HepG2 (cell line): Measurements from ENCODE around the gene GLRA3. TPM values are rescaled to one million over a fixed set of nuclear protein-coding genes. Genes with fewer than 3 reads are reported as not detected.

ENCODE experiments used
- ATAC-seq: fragments of 200-7000 bp; cut with Tn5 transposase; 3 replicates; pipeline ENCODE4 v1.9.1; 2020; ENCODE audit warnings: mild to moderate bottlenecking, moderate library complexity
- Bru-seq: library from RNA; stranded (reverse); fragments of 400-500 nt; gene quantifications from one replicate; lab custom pipeline; 2021; lab: Mats Ljungman, UMichigan
- BruChase-seq, 2 experiments: library from RNA; stranded (reverse); fragments of 400-500 nt; gene quantifications; one replicate each; lab custom pipeline; 2021; lab: Mats Ljungman, UMichigan
- BruUV-seq: library from RNA; stranded (reverse); fragments of 400-500 nt; replicated peaks from 2 replicates; lab custom pipeline; 2021; lab: Mats Ljungman, UMichigan
- CTCF ChIA-PET: fragments of 300-600 bp; formaldehyde crosslinking; extraction: SDS; loops from one replicate; lab custom pipeline; 2021; ENCODE audit warnings: low total read pairs, inconsistent platforms, low intra/inter-chr PET ratio; lab: Yijun Ruan, JAX
- POLR2A ChIA-PET: fragments of 350-600 bp; sonication (Branson Sonifier 250); formaldehyde crosslinking; loops from one replicate; lab custom pipeline; 2020; ENCODE audit warnings: antibody characterized with exemption, inconsistent platforms; lab: Yijun Ruan, JAX
- DNase-seq: peaks from one replicate; pipeline ENCODE4 v3.0.0-alpha.2; 2015; ENCODE audit warnings: low spot score
- FAIRE-seq: peaks from 3 replicates; lab custom pipeline; 2011; peaks lifted over from hg19 to GRCh38; lab: Jason Lieb, UNC
- H2AFZ ChIP-seq: one replicate; pipeline ENCODE4 v1.6.1; 2011; ENCODE audit warnings: low read length, inconsistent platforms
- H3K27ac ChIP-seq: fragments of 300-600 bp; 3 replicates; pipeline ENCODE4 v1.8.0; 2011; ENCODE audit warnings: mixed run types, mild to moderate bottlenecking, mixed read lengths, low read length, inconsistent platforms; ENCODE audit not compliant: insufficient read depth; ENCODE audit errors: extremely low read length
- H3K27me3 ChIP-seq, 2 experiments: fragments of 200-600 bp in 1 of 2; 2 replicates in 1 of 2; 3 replicates in 1 of 2; pipeline versions ENCODE4 v1.6.0 to v1.8.0; 2011; ENCODE audit warnings: low read length in 2 of 2, mild to moderate bottlenecking in 2 of 2, moderate library complexity in 2 of 2, inconsistent platforms in 1 of 2; ENCODE audit not compliant: insufficient read depth in 2 of 2, control insufficient read depth in 1 of 2
- H3K36me3 ChIP-seq, 2 experiments: fragments of 200-600 bp in 1 of 2; replicated peaks in 1 of 2; 2 replicates in 1 of 2; 3 replicates in 1 of 2; pipeline versions ENCODE4 v1.5.1 to v1.8.0; 2011; ENCODE audit warnings: low read length in 2 of 2, inconsistent platforms in 1 of 2; ENCODE audit not compliant: insufficient read depth in 2 of 2, control insufficient read depth in 1 of 2
- H3K4me1 ChIP-seq: 2 replicates; pipeline ENCODE4 v1.5.1; 2012; ENCODE audit warnings: low read length, inconsistent platforms; ENCODE audit not compliant: insufficient read depth
- H3K4me2 ChIP-seq: 2 replicates; pipeline ENCODE4 v1.6.0; 2011; ENCODE audit warnings: low read depth, low read length, inconsistent platforms
- H3K4me3 ChIP-seq, 3 experiments: fragments of 200-600 bp in 1 of 3; sonication (generic), shearing (Covaris generic) in 1 of 3; replicated peaks in 1 of 3; 2 replicates each; pipeline ENCODE4 v1.5.1; 2011 to 2016; ENCODE audit warnings: low read length in 3 of 3, inconsistent platforms in 2 of 3, low read depth in 2 of 3, mild to moderate bottlenecking in 2 of 3, control low read depth in 1 of 3, mixed read lengths in 1 of 3; ENCODE audit not compliant: insufficient read depth in 1 of 3
- H3K79me2 ChIP-seq: one replicate; pipeline ENCODE4 v1.6.1; 2011; ENCODE audit warnings: low read length, inconsistent platforms; ENCODE audit not compliant: insufficient read depth
- H3K9ac ChIP-seq: 2 replicates; pipeline ENCODE4 v1.6.0; 2011; ENCODE audit warnings: mild to moderate bottlenecking, low read depth, low read length, inconsistent platforms; ENCODE audit not compliant: insufficient read depth
- H3K9me3 ChIP-seq: 2 replicates; pipeline ENCODE4 v1.5.1; 2012; ENCODE audit warnings: mild to moderate bottlenecking, low read length
- H4K20me1 ChIP-seq: 2 replicates; pipeline ENCODE4 v1.6.0; 2011; ENCODE audit warnings: inconsistent platforms, mild to moderate bottlenecking, low read length, moderate library complexity; ENCODE audit not compliant: insufficient read depth
- EHMT2 ChIP-seq: fragments of 200-600 bp; sonication (generic); IDR thresholded peaks from 2 replicates; pipeline ENCODE4 v1.7.0; 2017; ENCODE audit warnings: antibody characterized with exemption, low read depth, low read length, borderline replicate concordance
- ETV6 ChIP-seq: sonication (generic); formaldehyde crosslinking; conservative IDR thresholded peaks from 2 replicates; pipeline ENCODE4 v1.4.0; 2020; ENCODE audit warnings: missing genetic modification reagents
- HDAC2 ChIP-seq: sonication (generic); formaldehyde crosslinking; IDR thresholded peaks from 2 replicates; pipeline ENCODE4 v1.4.0; 2020; ENCODE audit warnings: missing genetic modification reagents
- MAFK ChIP-seq, 2 experiments: IDR thresholded peaks in 1 of 2; conservative IDR thresholded peaks in 1 of 2; 2 replicates each; pipeline ENCODE4 v1.6.1; 2011; ENCODE audit warnings: improper control_type of control experiment in 2 of 2, low read length in 2 of 2
- MIER2 ChIP-seq: IDR thresholded peaks from 2 replicates; pipeline ENCODE4 v1.6.1; 2016; ENCODE audit warnings: missing biosample characterization, missing genetic modification reagents
- NKX3-1 ChIP-seq: sonication (generic); formaldehyde crosslinking; IDR thresholded peaks from 2 replicates; pipeline ENCODE4 v1.5.0; 2020; ENCODE audit warnings: missing genetic modification reagents
- SALL1 ChIP-seq: sonication (generic); formaldehyde crosslinking; IDR thresholded peaks from 2 replicates; pipeline ENCODE4 v1.8.0; 2022; ENCODE audit warnings: mild to moderate bottlenecking, missing genetic modification reagents
- ZNF687 ChIP-seq: sonication (generic); formaldehyde crosslinking; IDR thresholded peaks from 2 replicates; pipeline ENCODE4 v1.5.1; 2020; ENCODE audit warnings: mild to moderate bottlenecking, missing genetic modification reagents, moderate library complexity
- WGBS: methylation state at CpG from one replicate; pipeline ENCODE4 v1.1.6; 2017; ENCODE audit warnings: low lambda C conversion rate; 5-methylcytosine and 5-hydroxymethylcytosine counted together
- in situ Hi-C: cut with HindIII; loops from 2 replicates; pipeline ENCODE4 v1.10.0; 2017; ENCODE audit warnings: low pct_unique_long_range_greater_than_20kb; ENCODE audit not compliant: extremely low pct_ligation_motif_present
- intact Hi-C: fragments of 100-400 bp; cut with micrococcal nuclease; formaldehyde crosslinking; loops from one replicate; pipeline ENCODE4 v1.10.0; 2022; ENCODE audit not compliant: unreplicated experiment
- long read RNA-seq, 2 experiments: library from RNA in 1 of 2; library from polyadenylated mRNA in 1 of 2; stranded (forward) in 1 of 2; unstranded in 1 of 2; transcript quantifications; one replicate each; pipeline ENCODE4 v2.0.0, GENCODE V29; 2019 to 2022
- polyA minus RNA-seq, 3 experiments: library from RNA; depleted of rRNA, polyadenylated mRNA; stranded (reverse); fragments of >200 nt; gene quantifications; 2 replicates each; pipeline ENCODE4 v1.2.3, GENCODE V29; 2011; ENCODE audit warnings: low replicate concordance in 1 of 3
- polyA plus RNA-seq, 8 experiments: library from polyadenylated mRNA; depleted of rRNA in 3 of 8; stranded (reverse) in 7 of 8; unstranded in 1 of 8; fragments of >200 nt; fragmentation: Illumina TruSeq in 4 of 8; extraction: Trizol in 4 of 8; gene quantifications; 2 replicates each; pipeline versions ENCODE4 v1.2.1 to v1.2.3, GENCODE V29; 2011 to 2016; ENCODE audit warnings: low read depth in 4 of 8, missing spikeins in 1 of 8, mixed read lengths in 1 of 8; ENCODE audit not compliant: insufficient read depth in 1 of 8
- total RNA-seq, 5 experiments: library from RNA; depleted of rRNA; stranded (reverse); fragments of >200 nt; fragmentation: Illumina TruSeq; extraction: Trizol; gene quantifications; 2 replicates each; pipeline ENCODE4 v1.2.3, GENCODE V29; 2016; ENCODE audit warnings: low read depth in 1 of 5
- TF ChIP-seq, protein P1 (sequence below), 2 experiments: IDR thresholded peaks; 2 replicates each; pipeline ENCODE4 v1.6.1; 2011 to 2012; ENCODE audit warnings: low read length in 2 of 2, borderline replicate concordance in 1 of 2, low read depth in 1 of 2, mild to moderate bottlenecking in 1 of 2, moderate library complexity in 1 of 2

GLRA3 gene
- not detected in 2 replicates for total RNA-seq (2016; rRNA removed; fragmentation: Illumina TruSeq; extraction: Trizol)
- not detected in 2 replicates for total RNA-seq (2016; cell fraction: cytosol; rRNA removed; fragmentation: Illumina TruSeq; extraction: Trizol; ENCODE audit: low read depth)
- not detected in 2 replicates for total RNA-seq (2016; cell fraction: insoluble cytoplasmic fraction; rRNA removed; fragmentation: Illumina TruSeq; extraction: Trizol)
- total RNA-seq (2016; cell fraction: membrane; rRNA removed; fragmentation: Illumina TruSeq; extraction: Trizol): not detected in 2 replicates
- not detected in 2 replicates for total RNA-seq (2016; cell fraction: nucleus; rRNA removed; fragmentation: Illumina TruSeq; extraction: Trizol)
- polyA plus RNA-seq (2011; rRNA removed): not detected in 2 replicates
- polyA plus RNA-seq (2011; cell fraction: cytosol; rRNA removed): not detected in 2 replicates
- polyA plus RNA-seq (2011; cell fraction: nucleus; rRNA removed): not detected in 2 replicates
- polyA plus RNA-seq (2012): not detected in 2 replicates
- polyA plus RNA-seq (2016; cell fraction: cytosol; fragmentation: Illumina TruSeq; extraction: Trizol; ENCODE audit: low read depth): not detected in 2 replicates
- polyA plus RNA-seq (2016; cell fraction: insoluble cytoplasmic fraction; fragmentation: Illumina TruSeq; extraction: Trizol; ENCODE audit: low read depth): not detected in 2 replicates
- not detected in 2 replicates for polyA plus RNA-seq (2016; cell fraction: membrane; fragmentation: Illumina TruSeq; extraction: Trizol; ENCODE audit: low read depth)
- not detected in 2 replicates for polyA plus RNA-seq (2016; cell fraction: nucleus; fragmentation: Illumina TruSeq; extraction: Trizol; ENCODE audit: insufficient read depth, low read depth)
- 0.05 TPM in 1 of 2 replicates, not detected in the other for polyA minus RNA-seq (2011; rRNA and poly(A)+ RNA removed; ENCODE audit: low replicate concordance)
- not detected in 2 replicates for polyA minus RNA-seq (2011; cell fraction: cytosol; rRNA and poly(A)+ RNA removed)
- polyA minus RNA-seq (2011; cell fraction: nucleus; rRNA and poly(A)+ RNA removed): not detected in 2 replicates
- Bru-seq, nascent RNA: percentile 2 among the genes with signal in this experiment
- BruChase-seq, experiment 1, labeled RNA remaining after a 6-hour chase: not detected
- not detected for BruChase-seq, experiment 2, labeled RNA remaining after a 2-hour chase
- long read RNA-seq, experiment 1: 0 reads
- long read RNA-seq, experiment 2: 0 reads

GRCh38 chr4:174828845-174829701 lies at the start of gene GLRA3:
GLRA3 (minus strand) TSS chr4:174829247; CDS start chr4:174828811, 436 bp downstream.
- POLR2A ChIA-PET: no interaction called here
- H3K4me3 ChIP-seq: no peak within 1 kb of the TSS

More at GRCh38 chr4:174828845-174829701, at the start of gene GLRA3:
- WGBS: 12% methylated on average over 30 of the region's 40 CpGs
- peak; percentile 11 for DNase-seq
- peak; percentile 16; the same call in 1 of the 2 replicates for TF ChIP-seq HDAC2
- TF ChIP-seq MIER2 (CRISPR knock-in tag): peak; percentile 95
- TF ChIP-seq ETV6 (CRISPR knock-in tag): no peak
- TF ChIP-seq ZNF687 (CRISPR knock-in tag): no peak
- TF ChIP-seq EHMT2: peak; percentile 55; the same call in 1 of the 2 replicates
- TF ChIP-seq NKX3-1: peak; percentile 60; the same call in 1 of the 2 replicates
- TF ChIP-seq MAFK (conservative IDR thresholded peaks at IDR 0.05 in 1 of 2, IDR thresholded peaks at IDR 0.05 in 1 of 2; ENCODE audit: low read length in 2 of 2): peak in 1 of 2 experiments; percentile 11; a peak in 2 of 4 replicates
- TF ChIP-seq SALL1 (CRISPR knock-in tag): peak; percentile 38; the same call in 1 of the 2 replicates
- TF ChIP-seq, protein P1, sequence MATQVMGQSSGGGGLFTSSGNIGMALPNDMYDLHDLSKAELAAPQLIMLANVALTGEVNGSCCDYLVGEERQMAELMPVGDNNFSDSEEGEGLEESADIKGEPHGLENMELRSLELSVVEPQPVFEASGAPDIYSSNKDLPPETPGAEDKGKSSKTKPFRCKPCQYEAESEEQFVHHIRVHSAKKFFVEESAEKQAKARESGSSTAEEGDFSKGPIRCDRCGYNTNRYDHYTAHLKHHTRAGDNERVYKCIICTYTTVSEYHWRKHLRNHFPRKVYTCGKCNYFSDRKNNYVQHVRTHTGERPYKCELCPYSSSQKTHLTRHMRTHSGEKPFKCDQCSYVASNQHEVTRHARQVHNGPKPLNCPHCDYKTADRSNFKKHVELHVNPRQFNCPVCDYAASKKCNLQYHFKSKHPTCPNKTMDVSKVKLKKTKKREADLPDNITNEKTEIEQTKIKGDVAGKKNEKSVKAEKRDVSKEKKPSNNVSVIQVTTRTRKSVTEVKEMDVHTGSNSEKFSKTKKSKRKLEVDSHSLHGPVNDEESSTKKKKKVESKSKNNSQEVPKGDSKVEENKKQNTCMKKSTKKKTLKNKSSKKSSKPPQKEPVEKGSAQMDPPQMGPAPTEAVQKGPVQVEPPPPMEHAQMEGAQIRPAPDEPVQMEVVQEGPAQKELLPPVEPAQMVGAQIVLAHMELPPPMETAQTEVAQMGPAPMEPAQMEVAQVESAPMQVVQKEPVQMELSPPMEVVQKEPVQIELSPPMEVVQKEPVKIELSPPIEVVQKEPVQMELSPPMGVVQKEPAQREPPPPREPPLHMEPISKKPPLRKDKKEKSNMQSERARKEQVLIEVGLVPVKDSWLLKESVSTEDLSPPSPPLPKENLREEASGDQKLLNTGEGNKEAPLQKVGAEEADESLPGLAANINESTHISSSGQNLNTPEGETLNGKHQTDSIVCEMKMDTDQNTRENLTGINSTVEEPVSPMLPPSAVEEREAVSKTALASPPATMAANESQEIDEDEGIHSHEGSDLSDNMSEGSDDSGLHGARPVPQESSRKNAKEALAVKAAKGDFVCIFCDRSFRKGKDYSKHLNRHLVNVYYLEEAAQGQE (IDR thresholded peaks at IDR 0.05; ENCODE audit: borderline replicate concordance in 1 of 2, low read depth in 1 of 2, low read length in 2 of 2): peak; percentile 71 to 96
- CTCF ChIA-PET: no interaction called here
- in situ Hi-C loops: no loop called here
- H3K9me3 ChIP-seq: peaks cover 6% of the 10 kb centered on the region
- H4K20me1 ChIP-seq: no peaks in the 10 kb centered on the region
- peak; percentile 88 for ATAC-seq
- no peaks in the 10 kb centered on the region for H3K27me3 ChIP-seq
- no peak within 1 kb of the TSS for H3K27ac ChIP-seq
- no peaks in the 10 kb centered on the region for H3K4me1 ChIP-seq
- intact Hi-C loops: no loop called here
- H3K9ac ChIP-seq: no peak within 1 kb of the TSS
- BruUV-seq: no TSS peak
- no peak for FAIRE-seq
- no peaks in the 10 kb centered on the region for H3K79me2 ChIP-seq
- 0 out of 2 replicates have a peak within 1 kb of the TSS, but pooled peaks have one; percentile 10 for H3K4me2 ChIP-seq
- H3K36me3 ChIP-seq: no peaks in the 10 kb centered on the region
- H2AFZ ChIP-seq: no peak within 1 kb of the TSS
